AG09319 (cell line): Measurements from ENCODE around the gene NPTXR.

Experiments
- DNase-seq: peaks from one replicate; pipeline ENCODE4 v3.0.0-alpha.2; 2010; ENCODE audit warnings: low read depth; ENCODE audit errors: extremely low read depth
- TF ChIP-seq, protein P1 (sequence below): IDR thresholded peaks from 2 replicates; pipeline ENCODE4 v1.5.1; 2011; ENCODE audit warnings: low read depth, mild to moderate bottlenecking, inconsistent platforms, low read length, moderate library complexity

NPTXR gene

DNA sequence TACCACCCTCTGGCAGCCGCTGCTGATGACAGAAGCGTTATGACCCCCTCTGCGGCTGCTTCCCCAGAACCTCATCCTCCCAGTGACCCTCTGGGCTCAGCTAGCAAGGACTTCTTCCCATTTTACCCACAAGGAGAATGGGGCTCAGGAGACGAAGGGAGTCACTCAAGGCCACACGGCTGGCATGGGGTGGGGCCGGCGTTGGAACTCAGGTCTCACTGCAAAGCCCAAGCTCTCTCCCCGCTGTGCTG, 71.3 kb downstream of the NPTXR start:
- TF ChIP-seq, protein P1, sequence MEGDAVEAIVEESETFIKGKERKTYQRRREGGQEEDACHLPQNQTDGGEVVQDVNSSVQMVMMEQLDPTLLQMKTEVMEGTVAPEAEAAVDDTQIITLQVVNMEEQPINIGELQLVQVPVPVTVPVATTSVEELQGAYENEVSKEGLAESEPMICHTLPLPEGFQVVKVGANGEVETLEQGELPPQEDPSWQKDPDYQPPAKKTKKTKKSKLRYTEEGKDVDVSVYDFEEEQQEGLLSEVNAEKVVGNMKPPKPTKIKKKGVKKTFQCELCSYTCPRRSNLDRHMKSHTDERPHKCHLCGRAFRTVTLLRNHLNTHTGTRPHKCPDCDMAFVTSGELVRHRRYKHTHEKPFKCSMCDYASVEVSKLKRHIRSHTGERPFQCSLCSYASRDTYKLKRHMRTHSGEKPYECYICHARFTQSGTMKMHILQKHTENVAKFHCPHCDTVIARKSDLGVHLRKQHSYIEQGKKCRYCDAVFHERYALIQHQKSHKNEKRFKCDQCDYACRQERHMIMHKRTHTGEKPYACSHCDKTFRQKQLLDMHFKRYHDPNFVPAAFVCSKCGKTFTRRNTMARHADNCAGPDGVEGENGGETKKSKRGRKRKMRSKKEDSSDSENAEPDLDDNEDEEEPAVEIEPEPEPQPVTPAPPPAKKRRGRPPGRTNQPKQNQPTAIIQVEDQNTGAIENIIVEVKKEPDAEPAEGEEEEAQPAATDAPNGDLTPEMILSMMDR = no peak
- no peak for DNase-seq

GRCh38 chr22:38770257-38770949, 73.4 kb downstream of the NPTXR start:
- TF ChIP-seq, protein P1 = no peak
- no peak for DNase-seq
